NK-92 treated with Interleukin-12 subunit alpha and Interleukin-12 subunit beta, amount 100 ng/mL, for 24 hours (cell line): Measurements from ENCODE around the gene NOC2L.

Source experiments
- DNase-seq: peaks from one replicate; lab custom pipeline; 2025; lab: John Stamatoyannopoulos, UW

The NOC2L gene

DNA sequence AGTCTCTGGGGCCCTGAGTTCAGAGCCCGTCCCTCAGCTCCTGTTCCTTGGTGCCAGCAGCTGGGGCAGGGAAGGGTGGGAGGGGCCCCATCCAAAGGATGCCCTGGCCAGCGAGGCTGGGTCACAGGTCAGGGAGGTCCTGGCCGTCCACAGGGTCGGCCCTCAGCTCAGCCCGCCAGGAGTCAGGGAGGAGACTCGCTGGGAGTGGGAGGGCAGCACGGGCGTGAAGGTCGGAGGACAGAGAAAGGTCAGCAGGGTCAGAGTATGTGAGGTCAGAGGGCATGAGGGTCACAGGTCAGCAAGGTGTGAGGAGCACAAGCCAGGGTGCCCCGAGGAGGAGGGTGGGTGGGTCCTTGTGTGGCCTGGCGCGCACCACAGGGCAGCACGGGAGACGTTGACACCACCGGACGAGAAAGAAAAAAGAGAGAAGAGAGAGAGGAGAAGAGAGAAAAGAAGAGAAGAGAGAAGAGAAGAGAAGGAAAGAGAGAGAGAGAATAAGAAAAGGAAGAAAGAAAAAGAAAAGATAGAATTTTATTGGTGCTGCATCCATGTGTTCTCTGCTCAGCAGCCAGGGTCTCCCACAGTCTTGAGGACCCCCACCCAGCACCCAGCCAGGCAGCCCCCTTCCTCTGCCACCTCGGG is 15.8 kb upstream of the NOC2L start:
- DNase-seq: no peak

DNA sequence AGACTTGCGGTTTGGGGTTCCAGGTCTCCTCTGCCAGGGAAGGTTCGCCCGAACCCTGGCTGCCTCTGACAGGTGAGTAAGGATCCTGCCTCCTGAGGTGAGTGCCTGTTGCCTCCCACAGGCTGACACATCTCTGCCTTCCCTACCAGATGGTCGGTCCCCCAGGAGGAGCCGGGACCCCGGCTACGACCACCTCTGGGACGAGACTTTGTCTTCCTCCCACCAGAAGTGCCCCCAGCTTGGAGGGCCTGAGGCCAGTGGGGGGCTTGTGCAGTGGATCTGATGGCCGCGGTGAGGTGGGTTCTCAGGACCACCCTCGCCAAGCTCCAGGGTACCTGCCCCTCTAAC is 15.2 kb upstream of the NOC2L start:
- DNase-seq: no peak

DNA sequence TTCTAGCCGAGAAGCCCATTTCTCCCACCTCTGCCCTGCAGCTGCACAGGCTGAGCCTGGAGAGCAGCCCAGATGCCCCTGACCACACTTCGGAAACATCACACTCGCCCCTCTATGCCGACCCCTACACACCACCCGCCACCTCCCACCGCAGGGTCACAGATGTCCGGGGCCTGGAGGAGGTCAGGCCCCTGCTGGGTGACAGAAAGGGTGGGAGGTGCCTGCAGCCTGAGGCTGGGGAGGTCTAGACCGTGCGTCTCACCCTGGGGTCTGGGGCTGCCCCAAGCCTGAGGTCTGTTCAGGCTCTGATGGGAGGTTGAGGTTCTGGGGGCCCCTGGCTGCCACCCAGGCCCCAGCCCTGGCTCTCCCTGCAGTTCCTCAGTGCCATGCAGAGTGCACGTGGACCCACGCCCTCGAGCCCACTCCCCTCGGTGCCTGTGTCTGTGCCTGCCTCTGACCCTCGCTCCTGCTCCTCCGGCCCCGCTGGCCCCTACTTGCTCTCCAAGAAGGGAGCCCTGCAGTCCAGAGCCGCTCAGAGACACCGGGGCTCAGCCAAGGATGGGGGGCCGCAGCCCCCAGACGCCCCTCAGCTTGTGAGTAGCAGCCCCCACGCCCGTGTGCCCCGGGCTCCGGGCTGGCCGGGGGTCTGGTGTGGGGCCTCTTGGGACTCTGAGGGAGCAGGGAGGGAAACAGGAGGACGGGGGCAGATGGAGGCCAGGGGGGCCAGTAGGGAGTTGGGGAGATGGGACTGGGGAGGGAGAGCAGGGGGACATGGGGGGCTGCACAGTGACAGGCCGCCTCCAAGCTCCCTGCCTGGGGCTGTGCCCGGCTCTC is 14.6 kb upstream of the NOC2L start:
- DNase-seq: no peak

DNA sequence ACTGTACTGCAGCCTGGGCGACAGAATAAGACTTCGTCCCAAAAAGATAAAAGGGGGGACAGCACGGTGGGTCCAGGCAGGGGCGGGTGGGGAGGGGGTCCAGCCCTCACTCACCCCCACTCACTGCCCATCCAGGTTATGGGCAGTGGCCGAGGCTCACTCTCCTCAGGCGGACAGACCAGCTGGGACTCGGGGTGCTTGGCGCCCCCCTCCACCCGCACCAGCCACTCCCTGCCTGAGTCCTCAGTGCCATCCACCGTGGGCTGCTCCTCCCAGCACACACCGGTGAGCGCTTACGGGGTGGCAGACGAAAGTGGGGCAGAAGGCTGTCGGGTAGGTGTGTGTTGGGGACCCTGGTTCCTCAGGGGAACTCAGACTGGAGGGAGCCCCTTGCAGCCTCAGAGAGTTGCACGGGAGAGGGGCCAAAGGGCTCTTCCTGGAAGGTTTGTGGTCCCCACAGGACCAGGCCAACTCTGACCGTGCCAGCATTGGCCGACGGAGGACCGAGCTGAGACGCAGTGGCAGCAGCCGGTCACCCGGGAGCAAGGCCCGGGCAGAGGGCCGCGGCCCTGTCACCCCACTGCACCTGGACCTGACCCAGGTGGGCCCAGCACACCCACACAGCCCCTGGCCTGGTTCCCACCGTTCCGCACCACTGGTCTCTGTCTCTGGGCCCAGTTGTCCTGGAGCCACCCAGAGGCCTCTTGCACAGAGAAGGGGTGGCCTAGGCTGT is 13.8 kb upstream of the NOC2L start:
- no peak for DNase-seq

DNA sequence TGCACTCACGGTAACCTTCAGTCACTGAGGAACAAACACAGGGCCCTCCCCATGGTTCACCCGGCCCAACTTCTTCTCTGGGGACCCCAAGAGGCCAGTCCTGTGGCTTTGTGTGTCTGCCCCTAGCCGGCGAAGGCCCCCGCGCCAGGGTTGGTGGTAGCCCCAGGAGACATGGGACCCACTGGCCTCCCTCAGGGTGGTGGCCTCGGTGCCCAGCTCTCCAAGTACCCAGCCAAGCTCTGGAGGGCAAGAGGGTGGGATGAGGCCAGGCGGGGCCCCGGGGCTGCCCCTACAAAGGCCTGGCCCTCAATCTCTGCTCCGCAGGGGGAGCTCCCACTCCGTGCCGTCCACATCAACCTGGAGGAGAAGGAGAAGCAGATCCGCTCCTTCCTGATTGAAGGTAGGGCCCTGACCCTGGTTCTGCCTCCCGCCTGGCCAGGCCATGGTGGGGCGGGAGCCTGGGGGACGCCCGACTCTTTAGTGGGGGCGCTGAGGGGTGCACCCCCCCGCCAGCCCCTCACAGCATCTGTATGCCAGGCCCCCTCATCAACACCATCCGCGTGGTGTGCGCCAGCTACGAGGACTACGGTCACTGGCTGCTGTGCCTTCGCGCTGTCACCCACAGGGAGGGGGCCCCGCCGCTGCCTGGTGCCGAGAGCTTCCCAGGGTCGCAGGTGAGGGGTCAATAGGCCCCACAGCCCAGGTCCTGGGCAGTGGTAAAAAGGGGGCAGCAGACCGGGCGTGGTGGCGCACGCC is 12.9 kb upstream of the NOC2L start:
- no peak for DNase-seq

DNA sequence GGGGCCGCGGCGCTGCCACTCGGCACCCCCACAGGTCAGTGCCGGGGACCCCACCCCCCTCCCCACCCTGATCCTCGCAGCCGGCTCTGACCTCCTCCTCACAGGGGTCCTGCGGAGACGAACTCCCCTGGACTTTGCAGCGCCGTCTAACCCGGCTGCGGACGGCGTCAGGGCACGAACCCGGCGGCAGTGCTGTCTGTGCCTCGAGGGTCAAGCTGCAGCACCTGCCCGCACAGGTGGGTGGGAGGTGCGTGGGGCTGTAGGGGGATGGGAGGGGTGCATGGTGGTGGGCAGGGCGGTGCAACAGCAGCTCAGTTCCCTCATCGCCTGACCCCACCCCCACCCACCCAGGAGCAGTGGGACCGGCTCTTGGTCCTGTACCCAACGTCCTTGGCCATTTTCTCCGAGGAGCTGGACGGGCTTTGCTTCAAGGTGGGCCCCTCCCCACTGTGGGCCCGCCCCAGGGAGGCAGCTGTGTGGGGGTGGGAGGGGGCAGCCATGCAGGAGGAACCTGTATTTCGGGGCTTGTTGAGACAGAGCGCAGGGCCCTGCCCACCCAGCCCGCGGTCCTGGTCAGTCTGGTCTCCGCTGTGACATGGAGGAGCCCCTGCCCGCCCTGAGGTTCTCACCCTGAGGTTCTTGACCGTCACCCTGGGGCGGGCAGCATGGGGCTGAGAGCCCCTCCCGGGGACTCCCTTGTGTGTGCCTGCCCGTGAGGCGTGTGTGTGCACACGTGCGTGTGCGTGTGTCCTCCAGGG is 12.1 kb upstream of the NOC2L start:
- DNase-seq: no peak

DNA sequence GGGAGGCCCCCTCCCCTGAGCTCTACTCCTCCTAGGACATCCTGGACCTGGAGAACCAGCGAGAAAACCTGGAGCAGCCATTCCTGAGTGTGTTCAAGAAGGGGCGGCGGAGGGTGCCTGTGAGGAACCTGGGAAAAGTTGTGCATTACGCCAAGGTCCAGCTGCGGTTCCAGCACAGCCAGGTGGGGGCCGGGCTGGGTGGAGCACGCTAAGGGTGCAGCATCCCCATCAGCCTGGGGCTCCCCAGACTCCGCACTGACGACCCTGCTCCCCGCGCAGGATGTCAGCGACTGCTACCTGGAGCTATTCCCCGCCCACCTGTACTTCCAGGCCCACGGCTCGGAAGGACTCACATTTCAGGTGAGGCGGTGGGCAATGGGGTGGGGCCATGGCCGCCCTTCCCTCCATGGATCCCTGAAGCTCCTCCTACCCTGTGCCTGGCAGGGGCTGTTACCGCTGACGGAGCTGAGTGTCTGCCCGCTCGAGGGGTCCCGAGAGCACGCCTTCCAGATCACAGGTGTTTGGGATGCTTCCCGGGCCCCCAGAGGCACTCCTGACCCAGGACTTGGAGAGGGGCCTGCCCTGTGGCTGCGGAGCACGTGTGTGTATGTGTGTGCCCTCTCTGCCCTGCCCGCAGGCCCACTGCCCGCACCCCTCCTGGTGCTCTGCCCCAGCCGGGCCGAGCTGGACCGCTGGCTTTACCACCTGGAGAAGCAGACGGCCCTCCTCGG is 11.4 kb upstream of the NOC2L start:
- no peak for DNase-seq

DNA sequence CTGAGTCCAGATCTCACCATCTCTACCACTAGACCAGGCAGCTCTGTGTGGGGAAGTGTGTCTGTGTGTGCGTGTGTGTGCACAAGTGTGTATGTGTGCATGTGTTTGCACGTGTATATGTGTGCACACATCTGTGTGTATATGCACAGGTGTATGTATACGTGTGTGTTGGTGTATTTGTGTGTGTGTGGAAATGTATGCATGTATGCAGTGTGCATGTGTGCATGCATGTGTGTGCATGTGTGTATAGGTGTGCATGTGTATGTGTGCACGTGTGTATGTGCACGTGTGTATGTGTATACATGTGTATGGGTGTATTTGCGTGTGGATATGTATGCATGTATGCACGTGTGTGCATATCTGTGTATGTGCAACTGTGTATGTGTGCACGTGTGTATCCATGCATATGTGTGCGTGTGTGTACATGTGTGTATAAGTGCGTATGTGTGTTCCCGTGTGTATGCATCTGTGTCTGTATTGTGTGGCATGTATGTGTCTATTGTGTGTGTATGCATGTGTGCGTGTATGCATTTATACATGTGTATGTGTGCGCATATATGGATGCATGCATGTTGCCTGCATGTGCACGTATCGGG is 10.3 kb upstream of the NOC2L start:
- no peak for DNase-seq

DNA sequence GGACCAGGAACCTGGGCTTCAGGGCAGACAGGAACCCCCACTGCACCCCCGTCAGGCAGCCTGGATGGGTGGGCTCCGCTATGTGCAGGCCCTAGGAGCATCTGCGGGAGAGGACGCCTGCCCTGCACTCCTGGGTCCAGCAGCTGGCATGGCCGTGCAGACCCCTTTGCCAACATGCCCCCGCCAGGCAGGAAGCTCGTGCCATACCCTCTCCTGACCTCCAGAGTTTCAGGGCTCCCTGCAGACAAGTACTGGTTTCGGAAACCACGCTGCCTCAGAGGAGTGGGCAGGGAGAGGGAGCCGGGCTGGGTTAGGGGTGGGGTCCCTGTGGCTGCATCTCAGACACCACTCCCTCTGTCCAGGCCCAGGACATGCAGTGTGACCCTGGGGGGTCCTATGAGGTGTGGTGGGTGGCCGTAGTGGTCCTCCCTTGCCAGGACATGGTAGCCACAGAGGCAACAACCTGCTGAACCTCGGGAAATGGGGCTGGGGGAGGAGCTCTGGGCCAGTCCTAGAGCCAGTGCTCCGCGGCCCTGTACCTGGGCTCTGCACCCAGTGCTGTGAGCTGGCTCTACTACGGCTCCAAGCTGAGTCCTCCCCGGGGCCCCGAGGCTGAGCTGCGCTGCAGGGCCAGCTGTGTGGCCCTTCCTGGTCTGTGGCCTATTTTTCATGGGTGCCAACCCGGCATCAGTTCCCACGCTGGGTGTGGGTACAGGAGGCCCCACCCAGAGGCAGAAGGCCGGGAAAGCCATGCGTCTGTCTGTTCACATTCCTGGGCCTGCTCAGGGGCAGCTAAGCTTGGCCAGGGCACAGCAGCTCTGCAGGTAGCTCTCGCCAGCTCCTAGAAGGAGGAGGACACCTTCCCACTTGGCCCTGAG is 8.6 kb upstream of the NOC2L start:
- DNase-seq: no peak

DNA sequence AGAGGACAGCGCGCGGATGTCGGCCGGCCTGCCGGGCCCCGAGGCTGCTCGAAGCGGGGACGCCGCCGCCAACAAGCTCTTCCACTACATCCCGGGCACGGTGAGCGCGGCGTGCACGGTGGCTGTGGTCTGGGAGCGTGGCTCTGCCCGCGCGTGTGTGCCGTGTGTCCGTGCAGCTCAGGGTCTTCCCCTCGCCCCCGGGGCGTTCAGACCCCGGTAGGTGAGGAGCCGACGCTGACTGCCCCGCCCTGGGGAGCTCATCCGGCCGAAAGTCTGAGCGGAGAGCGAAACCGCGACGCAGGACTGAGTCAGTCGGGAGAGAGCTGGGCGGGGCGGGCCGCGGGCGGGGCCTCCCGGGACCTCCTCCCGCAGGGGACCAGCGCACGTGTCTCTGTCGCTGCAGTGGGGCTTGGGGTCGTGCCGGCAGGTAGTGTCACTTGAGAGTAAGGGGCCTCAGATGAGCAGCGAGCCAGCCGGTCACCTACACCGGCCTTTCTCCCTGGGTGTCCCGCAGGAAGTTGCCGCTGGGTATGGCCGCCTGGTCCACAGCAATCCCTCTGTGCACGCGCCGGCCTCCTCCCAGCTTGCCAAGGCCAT is 7.7 kb upstream of the NOC2L start:
- no peak for DNase-seq

DNA sequence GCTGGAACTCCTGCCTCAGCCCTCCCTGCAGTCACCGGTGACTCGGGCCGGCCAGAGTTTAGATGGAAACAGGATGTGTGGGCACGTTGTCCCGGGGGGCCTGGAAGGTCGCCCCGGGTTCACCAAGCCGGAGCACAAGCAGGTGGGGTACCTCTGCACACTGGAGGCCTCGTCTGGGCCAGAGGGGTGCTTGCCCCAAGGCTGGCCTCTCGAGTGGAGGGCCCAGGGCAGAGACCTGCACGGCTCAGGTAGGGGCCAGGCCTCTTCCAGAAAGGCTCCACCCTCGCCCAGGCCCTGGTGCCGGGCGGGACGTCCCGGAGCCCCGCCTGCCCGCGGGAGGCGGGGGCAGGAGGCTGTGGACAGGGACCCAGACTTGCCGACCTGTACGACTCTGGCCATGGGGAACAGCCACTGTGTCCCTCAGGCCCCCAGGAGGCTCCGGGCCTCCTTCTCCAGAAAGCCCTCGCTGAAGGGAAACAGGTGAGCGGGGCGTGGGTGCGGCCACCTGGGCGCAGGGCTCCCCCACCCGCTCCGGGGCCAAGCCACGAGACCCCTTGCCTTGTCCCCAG is 7.2 kb upstream of the NOC2L start, which contains the start of gene PLEKHN1:
Gene PLEKHN1 (plus strand): TSS at position 348 of the 569 bp plus-strand sequence. CDS start 50 bp downstream, at position 398.
- DNase-seq: no peak

DNA sequence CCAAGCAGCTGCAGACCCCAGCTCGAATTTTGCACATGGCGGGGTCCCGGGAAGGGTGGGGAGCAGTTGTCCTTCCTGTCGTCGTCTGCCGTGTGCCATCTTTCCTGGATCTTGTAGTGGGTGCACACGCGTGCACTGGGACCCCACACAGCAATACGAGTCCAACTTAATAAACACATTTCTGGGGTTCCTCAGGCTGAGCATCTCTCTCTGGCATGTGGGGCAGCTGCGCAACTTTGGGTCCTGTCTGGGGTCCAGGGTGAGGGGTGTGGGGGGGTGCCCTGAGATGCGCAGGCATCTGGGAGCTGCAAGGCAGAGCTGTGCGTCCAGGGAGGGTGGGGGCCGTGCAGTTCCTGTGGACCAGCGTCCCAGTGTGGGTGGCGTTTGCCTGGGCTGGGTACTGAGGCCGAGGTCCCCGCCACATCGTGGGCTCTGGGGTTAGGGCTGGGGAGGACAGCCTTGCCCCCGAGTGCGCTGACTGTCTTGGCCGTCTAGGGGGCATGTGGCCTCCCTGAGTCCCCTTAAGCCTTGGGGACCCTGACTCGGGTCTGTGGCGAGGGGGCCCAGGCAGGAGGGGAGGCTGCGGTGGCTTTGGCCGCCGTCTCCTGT is 6.6 kb upstream of the NOC2L start:
- DNase-seq: no peak

DNA sequence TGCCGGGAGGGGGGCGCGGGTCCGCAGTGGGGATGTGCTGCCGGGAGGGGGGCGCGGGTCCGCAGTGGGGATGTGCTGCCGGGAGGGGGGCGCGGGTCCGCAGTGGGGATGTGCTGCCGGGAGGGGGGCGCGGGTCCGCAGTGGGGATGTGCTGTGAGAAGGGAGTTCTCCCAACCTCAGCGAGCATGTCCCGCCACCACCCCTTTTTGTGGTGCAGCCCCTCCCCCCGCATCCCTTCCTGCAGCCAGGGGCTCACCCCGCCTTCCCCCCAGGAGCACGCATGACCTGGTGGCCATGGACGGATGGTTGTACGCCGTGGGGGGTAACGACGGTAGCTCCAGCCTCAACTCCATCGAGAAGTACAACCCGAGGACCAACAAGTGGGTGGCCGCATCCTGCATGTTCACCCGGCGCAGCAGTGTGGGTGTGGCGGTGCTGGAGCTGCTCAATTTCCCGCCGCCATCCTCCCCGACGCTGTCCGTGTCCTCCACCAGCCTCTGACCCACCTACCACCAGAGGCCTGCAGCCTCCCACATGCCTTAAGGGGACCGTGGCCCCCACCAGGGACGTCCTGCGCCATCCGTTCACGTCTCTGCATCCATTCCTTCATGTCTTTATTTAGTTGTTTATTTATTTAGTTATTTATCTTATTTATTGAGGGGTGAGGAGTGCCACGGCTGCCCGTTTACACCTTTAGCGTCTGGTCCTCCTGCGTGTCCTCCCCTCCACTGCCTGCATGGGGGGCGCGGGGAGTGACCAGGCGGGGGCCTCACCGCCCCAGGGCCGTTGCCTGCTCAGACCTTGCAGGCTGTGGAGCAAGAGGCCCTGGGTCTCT is 5.9 kb upstream of the NOC2L start:
- DNase-seq: no peak

DNA sequence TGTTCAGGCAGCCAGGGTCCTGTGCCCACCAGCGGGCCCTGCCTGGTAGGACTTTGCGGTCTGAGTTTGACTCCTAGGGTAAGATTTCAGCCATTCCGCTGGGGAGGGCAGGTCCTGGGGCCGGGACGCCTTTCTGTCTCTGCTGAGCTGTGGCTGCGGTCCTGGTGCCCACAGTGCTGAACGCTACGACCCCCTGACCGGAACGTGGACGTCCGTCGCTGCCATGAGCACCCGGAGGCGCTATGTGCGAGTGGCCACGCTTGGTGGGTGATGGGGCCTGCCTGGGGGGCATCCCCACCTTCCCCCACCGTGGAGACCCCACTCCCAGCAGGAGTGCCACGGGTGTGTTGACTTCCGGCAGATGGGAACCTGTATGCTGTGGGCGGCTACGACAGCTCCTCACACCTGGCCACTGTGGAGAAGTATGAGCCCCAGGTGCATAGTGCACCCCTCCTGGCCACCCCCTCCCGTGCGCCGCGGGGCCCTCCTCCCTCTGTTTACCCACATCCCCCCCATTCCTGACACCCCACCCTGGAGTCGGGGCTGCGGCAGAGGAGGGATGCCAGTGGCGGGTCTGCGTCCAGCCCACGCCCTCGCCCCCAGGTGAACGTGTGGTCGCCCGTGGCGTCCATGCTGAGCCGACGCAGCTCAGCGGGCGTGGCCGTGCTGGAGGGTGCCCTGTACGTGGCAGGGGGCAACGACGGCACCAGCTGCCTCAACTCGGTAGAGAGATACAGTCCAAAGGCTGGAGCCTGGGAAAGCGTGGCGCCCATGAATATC is 4.9 kb upstream of the NOC2L start:
- DNase-seq: no peak

DNA sequence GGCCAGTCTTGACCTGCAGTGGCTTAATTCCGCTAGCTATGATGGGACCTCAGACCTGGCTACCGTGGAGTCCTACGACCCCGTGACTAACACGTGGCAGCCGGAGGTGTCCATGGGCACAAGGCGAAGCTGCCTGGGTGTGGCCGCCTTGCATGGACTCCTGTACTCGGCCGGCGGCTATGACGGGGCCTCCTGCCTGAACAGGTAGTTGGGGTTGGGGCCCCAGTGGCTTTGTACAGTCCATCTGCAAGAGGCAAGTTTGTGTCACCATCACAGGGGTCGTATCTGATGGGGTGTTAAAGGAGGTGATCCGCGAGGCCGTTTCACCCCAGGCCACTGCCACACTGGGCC is 4.2 kb upstream of the NOC2L start:
- DNase-seq: no peak
